IMR-90 (cell line): Measurements from ENCODE around the gene CAMTA2.

Experiments
- CTCF ChIP-seq: conservative IDR thresholded peaks from 2 replicates; pipeline ENCODE4 v1.5.1; 2012; ENCODE audit warnings: mild to moderate bottlenecking, low read depth, low read length, improper control_type of control experiment
- NFE2L2 ChIP-seq: fragments of 150-350 bp; IDR thresholded peaks from 2 replicates; pipeline ENCODE4 v1.6.1; 2016; ENCODE audit warnings: low read depth, mild to moderate bottlenecking, low read length
- POLR2A ChIP-seq: IDR thresholded peaks from 2 replicates; pipeline ENCODE4 v1.6.1; 2012; ENCODE audit warnings: mild to moderate bottlenecking, low read depth, low read length
- SMC3 ChIP-seq: fragments of 150-350 bp; IDR thresholded peaks from 2 replicates; pipeline ENCODE4 v1.6.1; 2016; ENCODE audit warnings: low read depth, mild to moderate bottlenecking, antibody characterized with exemption, low read length, moderate library complexity
- USF2 ChIP-seq: fragments of 150-350 bp; IDR thresholded peaks from 2 replicates; pipeline ENCODE4 v1.6.1; 2017; ENCODE audit warnings: mild to moderate bottlenecking, antibody characterized with exemption, low read length, low read depth

GRCh38 chr17:5032865-5033264, 45.4 kb upstream of the CAMTA2 start:
- TF ChIP-seq NFE2L2: no peak
- no peak for TF ChIP-seq CTCF
- TF ChIP-seq USF2: no peak
- no peak for TF ChIP-seq POLR2A
- no peak for TF ChIP-seq SMC3
